ENCODE data around the gene PRDM7. TPM values are rescaled to one million over a fixed set of nuclear protein-coding genes. Genes with fewer than 3 reads are reported as not detected.
"Not testable (repeated sequence)": the region's sequence is repeated elsewhere in the genome, so short reads cannot be mapped to it uniquely, and the experiment has no call there.

Gene PRDM7
- polyA plus RNA-seq, 1 experiment, result not detected

- H3K36me3 ChIP-seq (ENCODE audit: control insufficient read depth, insufficient read depth, low read length); CTCF ChIA-PET; H3K27me3 ChIP-seq (ENCODE audit: control insufficient read depth, insufficient read depth, low read length); DNase-seq (ENCODE audit: low read depth); H3K4me3 ChIP-seq (ENCODE audit: low read depth, low read length); POLR2A ChIA-PET: not testable (repeated sequence)
These were observed 20.0 kb upstream of the PRDM7 start for GRCh38 chr16:90097010-90097684.

DNA sequence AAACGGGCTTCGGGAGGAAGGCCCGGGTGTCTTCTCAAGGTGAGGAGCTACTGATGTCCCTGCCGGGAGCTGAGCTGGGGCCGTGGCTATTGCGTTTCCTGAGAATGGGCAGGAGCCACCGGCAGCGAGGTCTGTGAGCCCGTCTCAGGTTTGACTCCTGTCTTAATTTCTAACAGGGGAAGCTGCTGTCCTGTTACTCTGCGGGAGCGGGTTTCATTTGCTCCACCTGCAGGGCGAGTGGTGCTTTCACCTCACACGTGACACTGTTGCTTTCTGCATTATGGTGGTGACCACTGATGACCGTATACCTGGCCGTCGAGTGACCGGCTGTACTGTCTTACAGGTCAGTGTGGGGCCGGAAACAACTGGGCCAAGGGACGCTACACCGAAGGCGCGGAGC is 17.7 kb upstream of the PRDM7 start:
- POLR2A ChIA-PET; H3K4me3 ChIP-seq (ENCODE audit: low read depth, low read length); CTCF ChIA-PET; H3K36me3 ChIP-seq (ENCODE audit: control insufficient read depth, insufficient read depth, low read length); DNase-seq (ENCODE audit: low read depth); H3K27me3 ChIP-seq (ENCODE audit: control insufficient read depth, insufficient read depth, low read length): not testable (repeated sequence)

GRCh38 chr16:90094296-90094695 is 17.2 kb upstream of the PRDM7 start:
- DNase-seq (ENCODE audit: low read depth); CTCF ChIA-PET; H3K4me3 ChIP-seq (ENCODE audit: low read depth, low read length); H3K36me3 ChIP-seq (ENCODE audit: control insufficient read depth, insufficient read depth, low read length); H3K27me3 ChIP-seq (ENCODE audit: control insufficient read depth, insufficient read depth, low read length); POLR2A ChIA-PET: not testable (repeated sequence)

- DNase-seq (ENCODE audit: low read depth); H3K36me3 ChIP-seq (ENCODE audit: control insufficient read depth, insufficient read depth, low read length); H3K4me3 ChIP-seq (ENCODE audit: low read depth, low read length); POLR2A ChIA-PET; H3K27me3 ChIP-seq (ENCODE audit: control insufficient read depth, insufficient read depth, low read length); CTCF ChIA-PET: not testable (repeated sequence)
These were observed 16.7 kb upstream of the PRDM7 start for GRCh38 chr16:90093799-90094198.

GRCh38 chr16:90092781-90093180 is 15.7 kb upstream of the PRDM7 start:
- POLR2A ChIA-PET; H3K4me3 ChIP-seq (ENCODE audit: low read depth, low read length); H3K27me3 ChIP-seq (ENCODE audit: control insufficient read depth, insufficient read depth, low read length); DNase-seq (ENCODE audit: low read depth); H3K36me3 ChIP-seq (ENCODE audit: control insufficient read depth, insufficient read depth, low read length): not testable (repeated sequence)
- CTCF ChIA-PET, result interaction anchor here (3.0 kb wide), 1 partner anchor 10 kb away, joined by 7 read pairs; no protein-coding TSS in a partner anchor

DNA sequence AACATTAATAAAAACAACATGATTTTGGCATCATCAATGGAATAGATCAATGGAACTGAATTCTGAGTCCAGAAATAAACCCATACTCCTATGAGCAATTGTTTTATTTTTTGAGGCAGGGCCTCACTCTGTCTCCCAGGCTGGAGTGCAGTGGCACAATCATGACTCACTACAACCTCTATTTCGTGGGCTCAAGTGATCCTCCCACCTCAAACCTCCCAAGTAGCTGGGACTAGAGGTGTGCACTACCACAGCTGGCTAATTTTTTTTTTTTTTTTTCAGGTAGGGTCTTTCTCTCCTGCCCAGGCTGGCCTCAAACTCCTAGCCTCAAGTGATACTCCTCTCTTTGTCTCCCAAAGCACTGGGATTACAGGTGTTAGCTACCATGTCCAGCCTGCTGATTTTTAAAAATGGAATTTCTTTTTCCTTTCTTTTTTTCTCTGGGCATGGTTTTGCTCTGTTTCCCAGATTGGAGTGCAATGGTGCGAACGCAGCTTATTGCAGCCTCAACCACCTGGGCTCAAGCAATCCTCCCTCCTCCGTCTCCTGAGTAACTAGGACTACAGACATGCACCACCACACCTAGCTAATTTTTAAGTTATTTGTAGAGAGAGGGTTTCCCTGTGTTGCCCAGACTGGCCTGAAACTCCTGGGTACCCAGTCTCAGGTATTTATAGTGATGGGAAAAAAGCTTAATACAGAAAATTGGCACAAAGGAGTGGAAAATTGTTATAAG is 7.3 kb upstream of the PRDM7 start:
- CTCF ChIA-PET, result interaction anchor here (0.6 to 0.7 kb wide), 2 partner anchors 42 to 166 kb away, joined by 3 to 4 read pairs; partner anchors contain the start of gene MC1R
- H3K27me3 ChIP-seq (ENCODE audit: control insufficient read depth, insufficient read depth, low read length), result no peaks in the 10 kb centered on the region
- H3K4me3 ChIP-seq (ENCODE audit: low read depth, low read length), result no peak overlapping the region
- DNase-seq (ENCODE audit: low read depth), result no peak
- no peaks in the 10 kb centered on the region for H3K36me3 ChIP-seq (ENCODE audit: control insufficient read depth, insufficient read depth, low read length)
- TF ChIP-seq, protein P1, sequence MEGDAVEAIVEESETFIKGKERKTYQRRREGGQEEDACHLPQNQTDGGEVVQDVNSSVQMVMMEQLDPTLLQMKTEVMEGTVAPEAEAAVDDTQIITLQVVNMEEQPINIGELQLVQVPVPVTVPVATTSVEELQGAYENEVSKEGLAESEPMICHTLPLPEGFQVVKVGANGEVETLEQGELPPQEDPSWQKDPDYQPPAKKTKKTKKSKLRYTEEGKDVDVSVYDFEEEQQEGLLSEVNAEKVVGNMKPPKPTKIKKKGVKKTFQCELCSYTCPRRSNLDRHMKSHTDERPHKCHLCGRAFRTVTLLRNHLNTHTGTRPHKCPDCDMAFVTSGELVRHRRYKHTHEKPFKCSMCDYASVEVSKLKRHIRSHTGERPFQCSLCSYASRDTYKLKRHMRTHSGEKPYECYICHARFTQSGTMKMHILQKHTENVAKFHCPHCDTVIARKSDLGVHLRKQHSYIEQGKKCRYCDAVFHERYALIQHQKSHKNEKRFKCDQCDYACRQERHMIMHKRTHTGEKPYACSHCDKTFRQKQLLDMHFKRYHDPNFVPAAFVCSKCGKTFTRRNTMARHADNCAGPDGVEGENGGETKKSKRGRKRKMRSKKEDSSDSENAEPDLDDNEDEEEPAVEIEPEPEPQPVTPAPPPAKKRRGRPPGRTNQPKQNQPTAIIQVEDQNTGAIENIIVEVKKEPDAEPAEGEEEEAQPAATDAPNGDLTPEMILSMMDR (IDR thresholded peaks at IDR 0.05; ENCODE audit: insufficient read depth, low read depth, low read length), result no peak
- POLR2A ChIA-PET, result no interaction called here

DNA sequence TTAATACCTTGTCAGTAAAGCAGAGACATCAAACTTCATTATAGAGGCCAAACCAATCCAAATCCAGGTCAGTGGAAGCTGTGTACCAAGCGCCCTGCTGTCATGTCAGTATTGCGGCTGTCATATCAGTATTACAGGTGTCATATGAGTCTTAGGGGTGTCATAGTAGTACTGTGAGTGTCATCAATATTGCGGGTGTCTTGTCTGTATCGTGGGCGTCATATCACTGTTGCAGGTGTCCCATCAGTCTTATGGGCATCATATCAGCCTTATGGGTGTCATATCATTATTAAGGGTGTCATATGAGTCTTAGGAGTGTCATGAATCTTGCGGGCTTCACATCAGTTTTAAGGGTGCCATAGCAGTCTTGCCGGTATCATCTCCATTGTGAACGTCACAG is 6.0 kb upstream of the PRDM7 start:
- no peaks in the 10 kb centered on the region for H3K27me3 ChIP-seq (ENCODE audit: control insufficient read depth, insufficient read depth, low read length)
- ChIA-PET CTCF (interaction anchor here (1.1 to 2.0 kb wide), 2 partner anchors 9 to 102 kb away, joined by 3 to 7 read pairs; no protein-coding TSS in a partner anchor), POLR2A (interaction anchor here (0.7 kb wide), 1 partner anchor 265 kb away, joined by 8 read pairs; no protein-coding TSS in a partner anchor)
- TF ChIP-seq, protein P1 (IDR thresholded peaks at IDR 0.05; ENCODE audit: insufficient read depth, low read depth, low read length), result no peak
- no peak overlapping the region for H3K4me3 ChIP-seq (ENCODE audit: low read depth, low read length)
- DNase-seq (ENCODE audit: low read depth), result no peak
- no peaks in the 10 kb centered on the region for H3K36me3 ChIP-seq (ENCODE audit: control insufficient read depth, insufficient read depth, low read length)

Measured in BJ (cell line).